ENCODE measurements around the gene TMCC2.

DNA sequence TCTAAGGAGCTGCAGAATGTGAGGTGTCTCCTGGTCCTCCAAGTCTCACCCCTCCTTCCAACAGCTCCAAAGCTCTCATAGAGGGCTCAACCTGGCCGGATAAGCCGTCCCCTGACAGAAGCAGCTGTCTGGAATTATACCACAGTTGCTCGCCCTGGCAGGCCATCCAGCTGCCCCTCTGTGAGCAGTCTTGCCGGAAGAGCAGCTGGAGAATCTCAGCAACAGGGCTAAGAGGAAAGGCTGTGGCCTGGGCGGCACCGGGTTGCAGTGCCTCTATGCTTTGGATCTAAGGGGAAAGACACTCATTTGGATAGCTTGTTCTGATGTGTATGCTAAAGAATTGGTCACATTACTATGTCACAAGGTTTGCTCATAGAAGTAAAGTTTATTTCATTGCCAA is 12.4 kb downstream of the TMCC2 start:
- TF ChIP-seq, protein P1, sequence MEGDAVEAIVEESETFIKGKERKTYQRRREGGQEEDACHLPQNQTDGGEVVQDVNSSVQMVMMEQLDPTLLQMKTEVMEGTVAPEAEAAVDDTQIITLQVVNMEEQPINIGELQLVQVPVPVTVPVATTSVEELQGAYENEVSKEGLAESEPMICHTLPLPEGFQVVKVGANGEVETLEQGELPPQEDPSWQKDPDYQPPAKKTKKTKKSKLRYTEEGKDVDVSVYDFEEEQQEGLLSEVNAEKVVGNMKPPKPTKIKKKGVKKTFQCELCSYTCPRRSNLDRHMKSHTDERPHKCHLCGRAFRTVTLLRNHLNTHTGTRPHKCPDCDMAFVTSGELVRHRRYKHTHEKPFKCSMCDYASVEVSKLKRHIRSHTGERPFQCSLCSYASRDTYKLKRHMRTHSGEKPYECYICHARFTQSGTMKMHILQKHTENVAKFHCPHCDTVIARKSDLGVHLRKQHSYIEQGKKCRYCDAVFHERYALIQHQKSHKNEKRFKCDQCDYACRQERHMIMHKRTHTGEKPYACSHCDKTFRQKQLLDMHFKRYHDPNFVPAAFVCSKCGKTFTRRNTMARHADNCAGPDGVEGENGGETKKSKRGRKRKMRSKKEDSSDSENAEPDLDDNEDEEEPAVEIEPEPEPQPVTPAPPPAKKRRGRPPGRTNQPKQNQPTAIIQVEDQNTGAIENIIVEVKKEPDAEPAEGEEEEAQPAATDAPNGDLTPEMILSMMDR (IDR thresholded peaks at IDR 0.05), result no peak
- TF ChIP-seq POLR2A (IDR thresholded peaks at IDR 0.05), result no peak

Measured in prostate gland (tissue), 2 donors.